Progenitor cell of endocrine pancreas (in vitro differentiated cells): ENCODE measurements around the gene IQCF5. TPM values are rescaled to one million over a fixed set of nuclear protein-coding genes. Genes with fewer than 3 reads are reported as not detected.
"Not testable (repeated sequence)": the region's sequence is repeated elsewhere in the genome, so short reads cannot be mapped to it uniquely, and the experiment has no call there.

Experiments
- DNase-seq: peaks from one replicate; pipeline ENCODE4 v3.0.0; 2021; ENCODE audit warnings: low spot score; ENCODE audit not compliant: unreplicated experiment
- H3K27ac Mint-ChIP-seq: 2 replicates; pipeline ENCODE4 v1.8.0; 2021; ENCODE audit warnings: mild to moderate bottlenecking, moderate library complexity, mixed read lengths
- H3K27me3 Mint-ChIP-seq: 2 replicates; pipeline ENCODE4 v1.8.0; 2021; ENCODE audit warnings: mixed read lengths
- H3K36me3 Mint-ChIP-seq: 2 replicates; pipeline ENCODE4 v1.8.0; 2022; ENCODE audit warnings: mixed read lengths; ENCODE audit not compliant: insufficient read depth
- H3K4me1 Mint-ChIP-seq: 2 replicates; pipeline ENCODE4 v1.8.0; 2021; ENCODE audit warnings: low read depth, mixed read lengths
- H3K4me3 Mint-ChIP-seq: 2 replicates; pipeline ENCODE4 v1.8.0; 2021; ENCODE audit warnings: low read depth, mild to moderate bottlenecking, moderate library complexity, mixed read lengths
- H3K9me3 Mint-ChIP-seq: 2 replicates; pipeline ENCODE4 v1.8.0; 2021; ENCODE audit warnings: low read depth, mixed read lengths
- CTCF ChIP-seq: fragments of 200-600 bp; sonication (generic); IDR thresholded peaks from one replicate; pipeline ENCODE4 v1.5.0; 2021; ENCODE audit warnings: antibody characterized with exemption, mild to moderate bottlenecking; ENCODE audit not compliant: unreplicated experiment
- long read RNA-seq: library from polyadenylated mRNA; unstranded; transcript quantifications from one replicate; pipeline ENCODE4 v2.0.0, GENCODE V29; 2020
- total RNA-seq: library from RNA; stranded (reverse); gene quantifications from 2 replicates; pipeline ENCODE4 v1.2.1, GENCODE V29; 2021

Gene IQCF5
- not detected in 2 replicates for total RNA-seq
- long read RNA-seq = 0 reads

- Mint-ChIP-seq H3K27ac (no peak within 1 kb of the TSS), H3K4me1 (no peaks in the 10 kb centered on the region), H3K27me3 (peaks cover 8% of the 10 kb centered on the region), H3K36me3 (no peaks in the 10 kb centered on the region), H3K4me3 (no peak within 1 kb of the TSS), H3K9me3 (no peaks in the 10 kb centered on the region)
- no peak for DNase-seq
- no peak for TF ChIP-seq CTCF
Observed at GRCh38 chr3:51875501-51875900, at the start of gene IQCF5. Gene IQCF5, minus strand, starts transcription at chr3:51875601. Its CDS starts 70 bp downstream, at chr3:51875531.

GRCh38 chr3:51921081-51921578 lies 45.7 kb upstream of the IQCF5 start:
- Mint-ChIP-seq H3K27me3 (no peaks in the 10 kb centered on the region), H3K4me3 (no peak overlapping the region), H3K4me1 (peaks cover 5% of the 10 kb centered on the region), H3K27ac (no peak overlapping the region), H3K9me3 (no peaks in the 10 kb centered on the region), H3K36me3 (no peaks in the 10 kb centered on the region)
- no peak for DNase-seq
- no peak for TF ChIP-seq CTCF

GRCh38 chr3:51916418-51916817 lies 41.0 kb upstream of the IQCF5 start:
- Mint-ChIP-seq H3K27me3 (no peaks in the 10 kb centered on the region), H3K9me3 (no peaks in the 10 kb centered on the region), H3K4me3 (no peak overlapping the region), H3K27ac (no peak overlapping the region), H3K36me3 (no peaks in the 10 kb centered on the region), H3K4me1 (peaks cover 5% of the 10 kb centered on the region)
- DNase-seq = no peak
- TF ChIP-seq CTCF = no peak

GRCh38 chr3:51908026-51908425 lies 32.6 kb upstream of the IQCF5 start:
- H3K9me3 Mint-ChIP-seq = peaks cover 26% of the 10 kb centered on the region
- H3K27ac Mint-ChIP-seq = no peak overlapping the region
- H3K36me3 Mint-ChIP-seq = no peaks in the 10 kb centered on the region
- H3K4me3 Mint-ChIP-seq = no peak overlapping the region
- TF ChIP-seq CTCF = no peak
- DNase-seq = no peak
- no peaks in the 10 kb centered on the region for H3K27me3 Mint-ChIP-seq
- H3K4me1 Mint-ChIP-seq = no peaks in the 10 kb centered on the region

DNA sequence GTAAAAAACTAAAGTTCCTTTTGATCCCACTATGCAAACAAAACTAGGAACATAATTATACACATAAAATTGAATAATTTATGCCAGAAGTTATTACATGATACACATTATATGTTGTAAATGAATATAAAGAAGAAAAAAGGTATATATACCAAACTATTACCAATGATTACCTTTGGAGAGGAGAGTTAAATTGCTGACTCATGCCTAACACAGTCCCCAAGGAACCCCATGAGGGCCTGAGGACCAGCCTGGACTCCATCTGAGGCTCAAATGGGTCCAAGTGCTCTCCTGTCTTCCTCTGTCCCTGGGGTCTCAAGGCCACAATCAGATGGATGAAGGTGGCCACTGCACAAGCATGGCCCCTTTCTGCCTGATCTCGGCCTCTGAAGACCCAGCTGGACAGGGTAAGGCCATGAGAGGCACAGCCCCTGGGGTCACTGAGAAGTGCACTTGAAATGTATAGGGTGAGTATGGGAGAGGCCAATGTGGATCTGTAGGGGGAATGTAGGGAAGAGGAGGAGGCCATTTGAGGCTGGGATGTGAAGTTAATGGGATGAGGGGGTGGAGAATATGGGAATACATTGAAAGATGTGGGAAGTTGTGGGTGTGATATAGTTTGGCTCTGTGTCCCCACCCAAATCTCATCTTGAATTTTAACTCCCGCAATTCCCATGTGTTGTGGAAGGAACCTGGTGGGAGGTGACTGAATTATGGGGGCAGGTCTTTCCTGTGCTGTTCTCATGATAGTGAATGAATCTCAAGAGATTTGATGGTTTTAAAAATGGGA lies 28.8 kb upstream of the IQCF5 start:
- H3K36me3 Mint-ChIP-seq = no peaks in the 10 kb centered on the region
- H3K27me3 Mint-ChIP-seq = peaks cover 5% of the 10 kb centered on the region
- TF ChIP-seq CTCF = no peak
- no peaks in the 10 kb centered on the region for H3K4me1 Mint-ChIP-seq
- no peak overlapping the region for H3K27ac Mint-ChIP-seq
- H3K9me3 Mint-ChIP-seq = peaks cover 25% of the 10 kb centered on the region
- no peak overlapping the region for H3K4me3 Mint-ChIP-seq
- DNase-seq = no peak

GRCh38 chr3:51902361-51902760 lies 27.0 kb upstream of the IQCF5 start:
- DNase-seq, H3K4me3 Mint-ChIP-seq, H3K36me3 Mint-ChIP-seq, H3K4me1 Mint-ChIP-seq, H3K27ac Mint-ChIP-seq: not testable (repeated sequence)
- peaks cover 12% of the 10 kb centered on the region for H3K27me3 Mint-ChIP-seq
- H3K9me3 Mint-ChIP-seq = peaks cover 18% of the 10 kb centered on the region

GRCh38 chr3:51900043-51900442 lies 24.6 kb upstream of the IQCF5 start:
- not testable (repeated sequence) for H3K27ac Mint-ChIP-seq, H3K4me1 Mint-ChIP-seq, H3K4me3 Mint-ChIP-seq, DNase-seq, H3K36me3 Mint-ChIP-seq, H3K9me3 Mint-ChIP-seq
- peaks cover 14% of the 10 kb centered on the region for H3K27me3 Mint-ChIP-seq
